ENCODE data around the gene CHST11.

- TF ChIP-seq, protein P1, sequence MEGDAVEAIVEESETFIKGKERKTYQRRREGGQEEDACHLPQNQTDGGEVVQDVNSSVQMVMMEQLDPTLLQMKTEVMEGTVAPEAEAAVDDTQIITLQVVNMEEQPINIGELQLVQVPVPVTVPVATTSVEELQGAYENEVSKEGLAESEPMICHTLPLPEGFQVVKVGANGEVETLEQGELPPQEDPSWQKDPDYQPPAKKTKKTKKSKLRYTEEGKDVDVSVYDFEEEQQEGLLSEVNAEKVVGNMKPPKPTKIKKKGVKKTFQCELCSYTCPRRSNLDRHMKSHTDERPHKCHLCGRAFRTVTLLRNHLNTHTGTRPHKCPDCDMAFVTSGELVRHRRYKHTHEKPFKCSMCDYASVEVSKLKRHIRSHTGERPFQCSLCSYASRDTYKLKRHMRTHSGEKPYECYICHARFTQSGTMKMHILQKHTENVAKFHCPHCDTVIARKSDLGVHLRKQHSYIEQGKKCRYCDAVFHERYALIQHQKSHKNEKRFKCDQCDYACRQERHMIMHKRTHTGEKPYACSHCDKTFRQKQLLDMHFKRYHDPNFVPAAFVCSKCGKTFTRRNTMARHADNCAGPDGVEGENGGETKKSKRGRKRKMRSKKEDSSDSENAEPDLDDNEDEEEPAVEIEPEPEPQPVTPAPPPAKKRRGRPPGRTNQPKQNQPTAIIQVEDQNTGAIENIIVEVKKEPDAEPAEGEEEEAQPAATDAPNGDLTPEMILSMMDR (IDR thresholded peaks at IDR 0.05): no peak
- no peak for TF ChIP-seq POLR2A (IDR thresholded peaks at IDR 0.05)
These were observed 104.1 kb downstream of the CHST11 start for GRCh38 chr12:104560881-104561280.
